SK-N-SH (cell line): ENCODE results near the gene BLVRA. TPM values are rescaled to one million over a fixed set of nuclear protein-coding genes. Genes with fewer than 3 reads are reported as not detected.

Experiments
- CTCF ChIA-PET: fragments of 300-600, 350-600 bp; formaldehyde crosslinking; extraction: SDS; loops from one replicate; lab custom pipeline; 2021; lab: Yijun Ruan, JAX
- POLR2A ChIA-PET: fragments of 350-600 bp; sonication (Branson Sonifier 250); formaldehyde crosslinking; extraction: SDS; loops from one replicate; lab custom pipeline; 2020; ENCODE audit warnings: antibody characterized with exemption, inconsistent platforms; lab: Yijun Ruan, JAX
- DNase-seq: peaks from one replicate; pipeline ENCODE4 v3.0.0; 2012
- H2AFZ ChIP-seq: fragments of 200-600 bp; sonication (generic); 2 replicates; pipeline ENCODE4 v1.8.1; 2016; ENCODE audit warnings: antibody characterized with exemption, mild to moderate bottlenecking, low read depth
- H3F3A ChIP-seq: fragments of 200-600 bp; sonication (generic); replicated peaks from 2 replicates; pipeline ENCODE3; 2016; ENCODE audit warnings: antibody characterized with exemption, mild to moderate bottlenecking; ENCODE audit not compliant: insufficient read depth
- H3K27ac ChIP-seq, 2 experiments: fragments of 200-500 bp in 1 of 2; fragments of 200-600 bp in 1 of 2; sonication (Bioruptor generic) in 1 of 2; sonication (generic), shearing (Covaris generic) in 1 of 2; 2 replicates each; pipeline versions ENCODE4 v1.5.1 to v1.6.1; 2014 to 2016; ENCODE audit warnings: low read depth in 2 of 2, inconsistent platforms in 1 of 2, low read length in 1 of 2, mild to moderate bottlenecking in 1 of 2, mixed read lengths in 1 of 2
- H3K27me3 ChIP-seq: fragments of 200-600 bp; sonication (generic), shearing (Covaris generic); 2 replicates; pipeline ENCODE4 v1.6.1; 2016; ENCODE audit warnings: mixed run types; ENCODE audit not compliant: insufficient read depth
- H3K36me3 ChIP-seq, 2 experiments: fragments of 200-500 bp in 1 of 2; fragments of 200-600 bp in 1 of 2; sonication (Bioruptor generic) in 1 of 2; sonication (generic) in 1 of 2; replicated peaks in 1 of 2; 2 replicates each; pipeline versions ENCODE3 to v1.5.1; 2014 to 2016; ENCODE audit warnings: low read length in 1 of 2, mild to moderate bottlenecking in 1 of 2; ENCODE audit not compliant: insufficient read depth in 2 of 2, control insufficient read depth in 1 of 2
- H3K4me1 ChIP-seq, 2 experiments: fragments of 200-500 bp in 1 of 2; fragments of 200-600 bp in 1 of 2; sonication (Bioruptor generic) in 1 of 2; sonication (generic), shearing (Covaris generic) in 1 of 2; 2 replicates each; pipeline versions ENCODE4 v1.5.1 to v1.6.1; 2014 to 2016; ENCODE audit warnings: low read depth in 1 of 2, low read length in 1 of 2, mixed run types in 1 of 2; ENCODE audit not compliant: insufficient read depth in 2 of 2, control insufficient read depth in 1 of 2
- H3K4me2 ChIP-seq: fragments of 200-600 bp; sonication (generic), shearing (Covaris generic); 2 replicates; pipeline ENCODE4 v1.6.1; 2017; ENCODE audit warnings: mixed run types
- H3K4me3 ChIP-seq, 2 experiments: fragments of 200-500 bp in 1 of 2; fragments of 200-600 bp in 1 of 2; sonication (Bioruptor generic) in 1 of 2; sonication (generic), shearing (Covaris generic) in 1 of 2; 2 replicates each; pipeline versions ENCODE4 v1.5.1 to v1.8.1; 2014 to 2016; ENCODE audit warnings: low read depth in 2 of 2, inconsistent platforms in 1 of 2, low read length in 1 of 2, mild to moderate bottlenecking in 1 of 2, mixed read lengths in 1 of 2, moderate library complexity in 1 of 2
- H3K79me2 ChIP-seq: fragments of 200-600 bp; sonication (generic); 2 replicates; pipeline ENCODE4 v1.8.1; 2017; ENCODE audit warnings: mild to moderate bottlenecking; ENCODE audit not compliant: insufficient read depth
- H3K9ac ChIP-seq: fragments of 200-600 bp; sonication (generic); 2 replicates; pipeline ENCODE4 v1.6.1; 2017; ENCODE audit warnings: mixed run types
- H3K9me2 ChIP-seq: fragments of 200-600 bp; sonication (generic); 2 replicates; pipeline ENCODE4 v1.6.1; 2017; ENCODE audit warnings: mixed run types
- H3K9me3 ChIP-seq: fragments of 200-600 bp; sonication (generic); 2 replicates; pipeline ENCODE4 v1.6.1; 2017; ENCODE audit warnings: mixed run types, mild to moderate bottlenecking, moderate library complexity
- H4K20me1 ChIP-seq: fragments of 200-600 bp; sonication (generic); 2 replicates; pipeline ENCODE4 v1.6.1; 2017; ENCODE audit warnings: mild to moderate bottlenecking, mixed run types; ENCODE audit not compliant: insufficient read depth
- FOSL2 ChIP-seq: IDR thresholded peaks from 2 replicates; pipeline ENCODE4 v1.4.0; 2012; ENCODE audit warnings: low read depth, mild to moderate bottlenecking, moderate library complexity, borderline replicate concordance
- JUND ChIP-seq: IDR thresholded peaks from 2 replicates; pipeline ENCODE4 v1.4.0; 2012
- MXI1 ChIP-seq: IDR thresholded peaks from 2 replicates; pipeline ENCODE4 v1.6.1; 2012; ENCODE audit warnings: mild to moderate bottlenecking, low read depth, low read length, improper control_type of control experiment
- NRF1 ChIP-seq: IDR thresholded peaks from 2 replicates; pipeline ENCODE4 v1.6.1; 2012; ENCODE audit warnings: low read depth, mild to moderate bottlenecking, low read length
- POLR2AphosphoS5 ChIP-seq: IDR thresholded peaks from 2 replicates; pipeline ENCODE4 v1.6.1; 2012; ENCODE audit warnings: low read depth, low read length
- SIN3A ChIP-seq: IDR thresholded peaks from 2 replicates; pipeline ENCODE4 v1.6.1; 2012; ENCODE audit warnings: low read depth, mild to moderate bottlenecking, low read length, moderate library complexity, borderline replicate concordance
- TCF12 ChIP-seq: IDR thresholded peaks from 2 replicates; pipeline ENCODE4 v1.4.0; 2012
- WGBS: methylation state at CpG from one replicate; pipeline ENCODE4 v1.1.6; 2017; ENCODE audit warnings: low lambda C conversion rate; 5-methylcytosine and 5-hydroxymethylcytosine counted together
- polyA plus RNA-seq, 3 experiments: library from polyadenylated mRNA; depleted of rRNA; stranded (reverse); fragments of >200 nt; gene quantifications; 2 replicates each; pipeline ENCODE4 v1.2.3, GENCODE V29; 2012
- TF ChIP-seq, protein P1 (sequence below): fragments of 200-600 bp; sonication (generic); IDR thresholded peaks from 2 replicates; pipeline ENCODE4 v1.6.1; 2017; ENCODE audit warnings: antibody characterized with exemption, mild to moderate bottlenecking, moderate library complexity
- TF ChIP-seq, protein P2 (sequence below): IDR thresholded peaks from 2 replicates; pipeline ENCODE4 v1.6.1; 2012; ENCODE audit warnings: mild to moderate bottlenecking, low read depth, low read length, moderate library complexity
- TF ChIP-seq, protein P3 (sequence below): fragments of 150-350 bp; IDR thresholded peaks from 2 replicates; pipeline ENCODE4 v1.6.1; 2017; ENCODE audit warnings: antibody characterized with exemption, low read length, low read depth, borderline replicate concordance
- TF ChIP-seq, protein P4 (sequence below): fragments of 150-350 bp; IDR thresholded peaks from 2 replicates; pipeline ENCODE4 v1.6.1; 2016; ENCODE audit warnings: mild to moderate bottlenecking, low read depth, low read length

Gene BLVRA
- polyA plus RNA-seq, 1 of the 3 experiments (the other 2 are of a cell fraction): 123 TPM

DNA sequence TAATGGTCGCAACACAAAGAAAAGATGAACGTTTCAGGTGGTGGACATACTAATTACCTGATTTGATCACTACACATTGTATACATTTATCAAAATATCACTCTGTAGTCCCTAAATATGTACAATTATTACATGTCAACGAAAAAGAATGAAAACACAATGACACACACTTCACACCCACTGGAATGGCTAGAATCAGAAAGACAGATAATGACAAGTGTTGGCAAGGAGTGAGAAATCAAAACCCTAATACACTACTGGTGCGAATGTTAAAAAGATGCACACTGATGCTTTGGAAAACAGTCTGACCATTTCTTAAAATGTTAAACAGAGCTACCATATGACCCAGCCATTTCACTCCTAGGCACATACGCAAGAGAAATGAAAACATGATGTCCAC is 31.5 kb upstream of the BLVRA start:
- no peak overlapping the region for H3K9ac ChIP-seq
- H4K20me1 ChIP-seq: no peaks in the 10 kb centered on the region
- TF ChIP-seq FOSL2: no peak
- no peak for DNase-seq
- no peaks in the 10 kb centered on the region for H3K27me3 ChIP-seq
- no peak overlapping the region for H3K4me3 ChIP-seq
- POLR2A ChIA-PET: no interaction called here
- H3F3A ChIP-seq: no peaks in the 10 kb centered on the region
- H2AFZ ChIP-seq: no peak overlapping the region
- 83% methylated on average over 5 of the region's 5 CpGs for WGBS
- H3K79me2 ChIP-seq: peaks cover 73% of the 10 kb centered on the region
- H3K4me1 ChIP-seq: peaks cover 0 to 7% of the 10 kb centered on the region in 2 experiments; a peak in 1 of 4 replicates
- H3K9me2 ChIP-seq: no peaks in the 10 kb centered on the region
- CTCF ChIA-PET: interaction anchor here (1.6 to 5.2 kb wide), 2 partner anchors 112 to 144 kb away, joined by 5 to 43 read pairs; partner anchors contain the start of gene STK17A
- H3K9me3 ChIP-seq: no peaks in the 10 kb centered on the region
- no peaks in the 10 kb centered on the region for H3K36me3 ChIP-seq
- H3K27ac ChIP-seq: no peak overlapping the region
- no peak overlapping the region for H3K4me2 ChIP-seq

DNA sequence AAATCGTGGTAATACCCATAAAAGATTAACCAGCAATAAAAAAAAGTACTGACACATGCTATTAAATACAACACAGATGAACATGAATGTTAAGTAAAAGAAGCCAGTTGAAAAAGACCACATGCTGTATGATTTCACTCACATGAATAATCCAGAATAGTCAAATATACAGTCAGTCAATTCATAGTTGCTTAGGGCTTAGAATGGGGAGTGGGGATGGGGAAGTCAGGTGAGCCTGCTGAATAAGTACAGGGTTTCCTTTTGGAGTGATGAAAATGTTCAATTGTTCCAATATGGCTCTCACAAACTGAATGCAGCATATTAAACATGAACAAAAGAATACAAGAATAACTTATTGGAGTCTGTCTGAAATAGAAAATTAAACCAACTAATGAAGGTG is 31.0 kb upstream of the BLVRA start:
- ChIA-PET CTCF (interaction anchor here (1.6 to 5.2 kb wide), 3 partner anchors 111 to 145 kb away, joined by 5 to 43 read pairs (median 6); partner anchors contain the start of gene STK17A), POLR2A (no interaction called here)
- Histone ChIP-seq H4K20me1 (no peaks in the 10 kb centered on the region), H3K36me3 (no peaks in the 10 kb centered on the region), H3K4me1 (peaks cover 0 to 7% of the 10 kb centered on the region in 2 experiments; a peak in 1 of 4 replicates), H3K4me2 (no peak overlapping the region), H3K4me3 (no peak overlapping the region), H3K27me3 (no peaks in the 10 kb centered on the region), H3K9me3 (no peaks in the 10 kb centered on the region), H3K27ac (no peak overlapping the region), H3K9me2 (no peaks in the 10 kb centered on the region), H3K9ac (no peak overlapping the region), H3F3A (no peaks in the 10 kb centered on the region), H2AFZ (no peak overlapping the region), H3K79me2 (peaks cover 68% of the 10 kb centered on the region)
- TF ChIP-seq POLR2AphosphoS5: no peak
- TF ChIP-seq, protein P1, sequence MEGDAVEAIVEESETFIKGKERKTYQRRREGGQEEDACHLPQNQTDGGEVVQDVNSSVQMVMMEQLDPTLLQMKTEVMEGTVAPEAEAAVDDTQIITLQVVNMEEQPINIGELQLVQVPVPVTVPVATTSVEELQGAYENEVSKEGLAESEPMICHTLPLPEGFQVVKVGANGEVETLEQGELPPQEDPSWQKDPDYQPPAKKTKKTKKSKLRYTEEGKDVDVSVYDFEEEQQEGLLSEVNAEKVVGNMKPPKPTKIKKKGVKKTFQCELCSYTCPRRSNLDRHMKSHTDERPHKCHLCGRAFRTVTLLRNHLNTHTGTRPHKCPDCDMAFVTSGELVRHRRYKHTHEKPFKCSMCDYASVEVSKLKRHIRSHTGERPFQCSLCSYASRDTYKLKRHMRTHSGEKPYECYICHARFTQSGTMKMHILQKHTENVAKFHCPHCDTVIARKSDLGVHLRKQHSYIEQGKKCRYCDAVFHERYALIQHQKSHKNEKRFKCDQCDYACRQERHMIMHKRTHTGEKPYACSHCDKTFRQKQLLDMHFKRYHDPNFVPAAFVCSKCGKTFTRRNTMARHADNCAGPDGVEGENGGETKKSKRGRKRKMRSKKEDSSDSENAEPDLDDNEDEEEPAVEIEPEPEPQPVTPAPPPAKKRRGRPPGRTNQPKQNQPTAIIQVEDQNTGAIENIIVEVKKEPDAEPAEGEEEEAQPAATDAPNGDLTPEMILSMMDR: 0 out of 2 replicates have a peak, but pooled peaks have one; percentile 28
- no peak for DNase-seq
- 5% methylated on average over 1 of the region's 1 CpG for WGBS

DNA sequence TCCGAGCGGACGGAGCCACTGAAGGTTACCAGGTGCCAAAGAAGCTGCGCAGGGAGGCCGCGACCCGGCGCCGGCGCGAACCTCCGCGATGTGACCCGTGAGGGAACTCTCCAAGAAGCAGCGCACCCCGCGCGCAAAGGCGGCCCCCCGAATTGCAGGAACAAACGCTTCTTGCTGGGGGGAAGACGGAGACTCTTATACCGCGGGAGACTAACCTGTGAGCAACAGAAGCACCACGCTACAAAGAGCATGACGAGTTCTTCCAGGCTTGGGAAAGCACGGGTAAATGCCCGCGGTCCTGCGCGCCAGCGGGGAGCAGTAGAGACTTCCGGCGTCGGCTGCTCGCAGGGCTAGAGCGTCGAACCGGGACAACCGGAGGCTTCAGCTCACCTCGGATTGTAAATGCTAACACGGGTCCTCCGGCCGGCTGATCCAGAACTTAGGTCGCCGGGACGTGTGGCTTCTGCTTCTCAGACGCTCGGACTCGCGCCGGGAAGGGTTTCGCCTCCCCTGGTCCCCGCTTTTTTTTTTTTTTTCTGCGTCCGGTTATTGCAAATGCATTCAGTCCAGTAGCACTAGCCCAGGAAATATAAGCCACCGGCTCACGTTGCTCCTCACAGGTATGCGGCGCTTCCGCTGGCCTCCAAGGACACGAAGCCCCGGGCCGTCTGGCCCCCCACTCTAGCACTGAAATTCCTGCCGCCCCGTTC is 29.1 kb upstream of the BLVRA start, which contains the start of gene COA1:
Gene COA1 (minus strand): TSS at position 310 of the 710 bp plus-strand sequence. CDS start 80,909 bp downstream, outside the sequence.
- DNase-seq: peak; percentile 95
- Histone ChIP-seq H3K4me3 (peak within 1 kb of the TSS; percentile 93 to 97), H3K9me2 (no peaks in the 10 kb centered on the region), H4K20me1 (no peaks in the 10 kb centered on the region), H3K79me2 (peaks cover 49% of the 10 kb centered on the region), H3K36me3 (no peaks in the 10 kb centered on the region), H3F3A (no peaks in the 10 kb centered on the region), H3K27me3 (no peaks in the 10 kb centered on the region), H3K4me2 (peak within 1 kb of the TSS; percentile 76), H3K9ac (peak within 1 kb of the TSS; percentile 80), H2AFZ (peak within 1 kb of the TSS; percentile 97), H3K27ac (peak within 1 kb of the TSS; percentile 68 to 95), H3K4me1 (peaks cover 0 to 7% of the 10 kb centered on the region in 2 experiments; a peak in 1 of 4 replicates), H3K9me3 (no peaks in the 10 kb centered on the region)
- ChIA-PET POLR2A (interaction anchor here (0.6 to 2.5 kb wide), 12 partner anchors 9 to 797 kb away, joined by 3 to 18 read pairs (median 3); partner anchors contain the start of genes BLVRA, MRPL32, PSMA2 and STK17A), CTCF (interaction anchor here (0.9 to 5.2 kb wide), 18 partner anchors 8 to 788 kb away, joined by 3 to 43 read pairs (median 5); partner anchors contain the start of gene STK17A)
- WGBS: under 1% methylated on average over 38 of the region's 66 CpGs
- TF ChIP-seq, protein P2, sequence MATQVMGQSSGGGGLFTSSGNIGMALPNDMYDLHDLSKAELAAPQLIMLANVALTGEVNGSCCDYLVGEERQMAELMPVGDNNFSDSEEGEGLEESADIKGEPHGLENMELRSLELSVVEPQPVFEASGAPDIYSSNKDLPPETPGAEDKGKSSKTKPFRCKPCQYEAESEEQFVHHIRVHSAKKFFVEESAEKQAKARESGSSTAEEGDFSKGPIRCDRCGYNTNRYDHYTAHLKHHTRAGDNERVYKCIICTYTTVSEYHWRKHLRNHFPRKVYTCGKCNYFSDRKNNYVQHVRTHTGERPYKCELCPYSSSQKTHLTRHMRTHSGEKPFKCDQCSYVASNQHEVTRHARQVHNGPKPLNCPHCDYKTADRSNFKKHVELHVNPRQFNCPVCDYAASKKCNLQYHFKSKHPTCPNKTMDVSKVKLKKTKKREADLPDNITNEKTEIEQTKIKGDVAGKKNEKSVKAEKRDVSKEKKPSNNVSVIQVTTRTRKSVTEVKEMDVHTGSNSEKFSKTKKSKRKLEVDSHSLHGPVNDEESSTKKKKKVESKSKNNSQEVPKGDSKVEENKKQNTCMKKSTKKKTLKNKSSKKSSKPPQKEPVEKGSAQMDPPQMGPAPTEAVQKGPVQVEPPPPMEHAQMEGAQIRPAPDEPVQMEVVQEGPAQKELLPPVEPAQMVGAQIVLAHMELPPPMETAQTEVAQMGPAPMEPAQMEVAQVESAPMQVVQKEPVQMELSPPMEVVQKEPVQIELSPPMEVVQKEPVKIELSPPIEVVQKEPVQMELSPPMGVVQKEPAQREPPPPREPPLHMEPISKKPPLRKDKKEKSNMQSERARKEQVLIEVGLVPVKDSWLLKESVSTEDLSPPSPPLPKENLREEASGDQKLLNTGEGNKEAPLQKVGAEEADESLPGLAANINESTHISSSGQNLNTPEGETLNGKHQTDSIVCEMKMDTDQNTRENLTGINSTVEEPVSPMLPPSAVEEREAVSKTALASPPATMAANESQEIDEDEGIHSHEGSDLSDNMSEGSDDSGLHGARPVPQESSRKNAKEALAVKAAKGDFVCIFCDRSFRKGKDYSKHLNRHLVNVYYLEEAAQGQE: no peak; the same call in 1 of the 2 replicates
- TF ChIP-seq JUND (no peak), TCF12 (peak; percentile 34; the same call in 1 of the 2 replicates), SIN3A (peak; percentile 91; the same call in 1 of the 2 replicates), MXI1 (peak; percentile 98), NRF1 (peak; percentile 32; the same call in 1 of the 2 replicates)
- TF ChIP-seq, protein P3, sequence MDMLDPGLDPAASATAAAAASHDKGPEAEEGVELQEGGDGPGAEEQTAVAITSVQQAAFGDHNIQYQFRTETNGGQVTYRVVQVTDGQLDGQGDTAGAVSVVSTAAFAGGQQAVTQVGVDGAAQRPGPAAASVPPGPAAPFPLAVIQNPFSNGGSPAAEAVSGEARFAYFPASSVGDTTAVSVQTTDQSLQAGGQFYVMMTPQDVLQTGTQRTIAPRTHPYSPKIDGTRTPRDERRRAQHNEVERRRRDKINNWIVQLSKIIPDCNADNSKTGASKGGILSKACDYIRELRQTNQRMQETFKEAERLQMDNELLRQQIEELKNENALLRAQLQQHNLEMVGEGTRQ: no peak
- TF ChIP-seq, protein P4, sequence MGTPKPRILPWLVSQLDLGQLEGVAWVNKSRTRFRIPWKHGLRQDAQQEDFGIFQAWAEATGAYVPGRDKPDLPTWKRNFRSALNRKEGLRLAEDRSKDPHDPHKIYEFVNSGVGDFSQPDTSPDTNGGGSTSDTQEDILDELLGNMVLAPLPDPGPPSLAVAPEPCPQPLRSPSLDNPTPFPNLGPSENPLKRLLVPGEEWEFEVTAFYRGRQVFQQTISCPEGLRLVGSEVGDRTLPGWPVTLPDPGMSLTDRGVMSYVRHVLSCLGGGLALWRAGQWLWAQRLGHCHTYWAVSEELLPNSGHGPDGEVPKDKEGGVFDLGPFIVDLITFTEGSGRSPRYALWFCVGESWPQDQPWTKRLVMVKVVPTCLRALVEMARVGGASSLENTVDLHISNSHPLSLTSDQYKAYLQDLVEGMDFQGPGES: no peak
